ENCODE data around the gene CDK5R1.
"Not testable (repeated sequence)": the region's sequence is repeated elsewhere in the genome, so short reads cannot be mapped to it uniquely, and the experiment has no call there.

The CDK5R1 gene

DNA sequence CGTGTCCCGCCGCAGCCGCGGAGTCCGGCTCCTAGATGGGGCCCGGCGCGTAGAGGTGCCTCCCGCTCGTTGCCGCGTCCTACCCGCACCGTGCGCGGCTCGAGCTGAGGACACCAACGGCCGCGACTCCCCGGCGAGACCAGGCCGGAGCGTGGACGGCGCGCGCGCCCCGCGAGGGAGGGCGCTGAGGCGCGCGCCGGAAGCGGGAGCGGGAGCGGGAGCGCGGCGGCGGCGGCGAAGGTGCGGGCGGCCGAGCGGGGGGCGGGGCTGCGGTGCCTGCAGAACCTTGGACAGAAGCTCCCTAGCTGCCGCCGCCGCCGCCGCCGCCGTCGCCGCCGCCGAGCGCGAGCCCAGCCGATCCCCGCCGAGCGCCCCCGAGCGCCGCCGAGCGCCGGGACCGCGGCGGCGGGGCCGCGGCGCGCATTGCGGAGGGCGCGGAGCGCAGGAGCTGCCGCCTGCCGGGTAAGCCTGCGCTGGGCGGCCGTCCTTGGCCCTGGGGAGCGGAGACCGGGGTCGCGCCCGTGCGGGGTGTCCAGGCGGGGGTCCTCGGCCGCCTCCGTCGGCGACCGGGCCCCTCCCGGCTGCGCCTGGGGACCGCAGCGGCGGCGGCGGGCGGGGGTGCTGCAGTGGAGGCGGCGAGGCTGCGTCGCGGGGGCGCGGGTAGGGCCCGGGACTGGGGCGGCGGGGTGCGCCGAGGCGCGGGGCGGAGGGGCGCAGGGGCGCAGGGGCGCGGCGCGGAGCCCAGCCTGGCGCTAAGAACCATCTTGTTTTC lies at the start of gene CDK5R1:
TSS of gene CDK5R1 (plus strand) at position 293 of the 772 bp plus-strand sequence. CDS start 628 bp downstream, outside the sequence.
- DNase-seq (ENCODE audit: low read depth): peak; percentile 47

DNA sequence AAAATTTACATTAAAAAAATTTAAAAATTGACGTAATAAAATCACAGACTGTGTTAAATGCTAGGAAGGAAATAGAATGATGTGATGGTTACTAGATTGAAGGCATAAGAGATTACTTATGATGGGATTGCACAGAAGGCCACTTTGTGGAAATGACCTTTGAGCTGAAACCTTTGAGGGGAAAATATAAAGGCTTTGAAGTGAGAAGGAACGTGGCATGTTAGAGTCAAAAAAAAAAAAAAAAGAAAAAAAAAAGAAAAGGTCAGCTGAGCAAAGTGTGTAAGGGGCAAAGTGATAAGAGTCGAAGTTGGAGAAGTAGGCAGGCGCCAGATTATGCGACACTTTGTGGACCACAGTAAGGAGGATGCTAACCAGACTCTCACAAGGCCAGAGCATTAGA lies 46.1 kb upstream of the CDK5R1 start:
- DNase-seq (ENCODE audit: low read depth): no peak

DNA sequence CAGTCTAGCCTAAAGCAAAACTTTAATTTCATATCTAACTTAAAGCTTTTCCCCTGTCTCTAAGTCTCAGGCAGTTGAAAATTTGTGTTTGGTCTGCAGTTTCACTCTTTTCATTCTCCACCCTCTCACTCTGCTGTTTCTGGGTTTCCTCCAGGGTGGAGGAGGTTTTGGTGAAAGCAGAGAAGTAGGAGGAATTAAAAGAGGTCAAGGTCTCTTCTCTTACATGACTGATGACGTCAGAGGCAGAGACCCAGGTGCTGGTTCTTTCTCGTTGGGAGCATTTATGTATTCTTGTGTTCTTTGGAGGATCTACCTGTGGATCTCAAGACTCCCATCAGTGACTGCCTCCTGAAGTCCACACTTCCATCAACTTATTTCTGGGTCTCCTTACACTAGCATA lies 44.9 kb upstream of the CDK5R1 start:
- DNase-seq (ENCODE audit: low read depth): no peak

DNA sequence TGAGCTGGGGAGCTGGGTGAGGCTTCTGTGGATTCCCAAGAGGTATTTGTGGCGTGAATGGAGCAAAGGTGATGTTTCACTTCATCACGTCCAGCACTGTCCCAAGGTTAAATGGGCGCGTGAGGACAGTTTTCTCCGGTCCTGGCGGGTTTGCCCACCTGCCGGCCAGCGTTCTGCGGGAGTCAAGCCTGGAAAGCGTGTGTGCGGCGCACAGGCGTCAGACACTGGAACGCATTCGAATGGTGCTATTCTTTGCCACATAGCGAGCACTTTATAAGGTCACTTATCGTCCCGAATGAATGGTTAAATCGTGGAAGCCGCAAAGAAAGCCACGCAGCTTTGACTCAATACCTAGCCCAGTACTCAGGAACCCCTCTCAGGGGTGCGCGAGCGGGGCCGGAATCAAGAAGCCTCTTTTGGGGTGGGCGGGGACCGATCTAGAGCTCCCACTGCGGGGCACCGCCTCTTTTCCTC lies 42.9 kb upstream of the CDK5R1 start:
- DNase-seq (ENCODE audit: low read depth): no peak

DNA sequence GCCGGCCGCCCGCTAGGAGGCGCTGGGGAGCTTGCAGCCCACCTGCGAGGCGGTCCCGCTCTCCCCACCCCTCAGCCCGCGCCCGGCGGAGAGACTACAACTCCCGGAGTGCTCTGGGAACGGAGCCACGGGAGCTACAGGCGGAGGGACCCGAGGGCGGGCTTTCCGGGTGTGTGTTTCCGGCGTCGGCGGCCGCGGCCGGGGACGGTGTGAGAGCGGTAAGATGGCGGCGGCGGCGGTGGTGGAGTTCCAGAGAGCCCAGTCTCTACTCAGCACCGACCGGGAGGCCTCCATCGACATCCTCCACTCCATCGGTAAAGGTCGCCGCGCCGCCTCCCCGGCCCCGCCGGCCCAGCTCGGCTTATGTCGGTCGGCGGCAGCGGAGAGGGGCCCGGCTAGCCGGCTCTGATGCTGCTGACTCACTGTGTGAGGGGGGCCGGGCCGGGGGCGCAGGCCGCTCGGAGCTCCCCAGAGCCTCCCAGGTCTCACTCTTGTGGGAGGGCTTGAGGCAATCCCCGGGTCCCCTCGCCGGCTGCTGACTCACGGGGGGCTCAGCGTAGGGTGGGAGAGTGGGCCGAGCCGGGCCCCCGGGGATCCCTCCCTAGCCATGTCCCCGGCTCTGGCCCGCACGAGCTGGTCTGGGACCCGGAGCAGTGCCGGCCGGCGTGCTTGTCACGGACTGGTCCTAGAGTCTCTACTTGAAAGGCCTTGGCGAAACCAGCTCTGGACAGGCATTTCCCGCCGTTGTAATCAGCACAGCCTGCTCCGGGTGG lies 42.3 kb upstream of the CDK5R1 start, which contains the start of gene PSMD11:
TSS of gene PSMD11 (plus strand) at position 210 of the 773 bp plus-strand sequence. CDS start at position 224, 14 bp downstream.
- peak; percentile 98 for DNase-seq (ENCODE audit: low read depth)

DNA sequence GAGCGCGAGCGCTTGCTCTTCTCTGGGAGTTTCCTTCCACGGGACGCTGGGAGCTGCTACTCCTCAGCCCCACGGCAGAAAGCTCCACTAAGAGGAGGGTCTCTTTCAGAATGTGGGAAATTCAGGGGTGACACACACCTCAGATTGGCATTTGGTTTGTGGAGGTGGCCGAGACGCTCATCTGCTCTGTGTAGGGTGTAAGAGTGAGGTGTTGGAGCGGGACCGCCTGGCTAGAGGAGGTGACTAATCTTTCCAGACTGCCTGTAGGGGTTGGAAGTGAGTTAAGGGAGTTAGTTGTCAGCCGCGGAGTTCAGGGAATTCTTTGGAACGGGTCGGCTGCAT lies 41.7 kb upstream of the CDK5R1 start:
- peak; percentile 3 for DNase-seq (ENCODE audit: low read depth)

DNA sequence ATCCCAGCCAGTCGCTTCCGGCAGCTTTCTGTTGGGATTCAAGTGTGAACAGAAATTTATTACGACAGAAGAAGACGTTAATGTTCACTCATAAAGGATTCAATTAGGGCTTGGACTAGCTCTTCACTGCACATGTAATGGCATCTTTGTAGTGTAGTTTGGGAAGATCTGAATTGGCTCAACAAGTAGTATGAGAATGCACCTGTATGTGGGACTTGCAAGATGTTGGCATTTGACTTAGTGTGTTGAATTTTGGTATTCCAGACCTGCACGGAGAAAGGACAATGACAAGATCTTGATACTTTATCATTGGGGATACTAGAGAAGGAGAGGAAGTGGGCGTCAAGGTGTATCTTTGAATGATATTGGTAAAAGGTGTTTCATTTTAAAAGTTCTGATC lies 41.3 kb upstream of the CDK5R1 start:
- no peak for DNase-seq (ENCODE audit: low read depth)

DNA sequence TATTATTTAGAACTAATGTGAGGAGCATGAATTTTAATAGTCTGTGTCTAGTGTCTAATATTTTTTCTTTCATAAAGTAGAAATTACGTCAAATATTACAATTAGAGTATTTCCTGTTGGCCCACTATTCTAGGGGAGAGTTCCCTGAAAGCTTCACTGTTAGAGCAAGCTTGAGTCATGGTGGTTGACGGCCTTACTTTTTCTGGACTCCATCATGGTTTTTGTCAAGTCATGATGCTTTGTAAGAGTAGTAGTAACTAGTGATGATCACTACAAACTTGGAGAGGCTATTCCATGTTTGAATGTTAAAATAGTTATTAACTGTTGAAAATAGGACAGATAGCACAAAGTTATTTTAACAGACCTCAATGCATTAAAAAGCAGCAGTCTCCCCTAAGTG lies 40.8 kb upstream of the CDK5R1 start:
- DNase-seq (ENCODE audit: low read depth): no peak

DNA sequence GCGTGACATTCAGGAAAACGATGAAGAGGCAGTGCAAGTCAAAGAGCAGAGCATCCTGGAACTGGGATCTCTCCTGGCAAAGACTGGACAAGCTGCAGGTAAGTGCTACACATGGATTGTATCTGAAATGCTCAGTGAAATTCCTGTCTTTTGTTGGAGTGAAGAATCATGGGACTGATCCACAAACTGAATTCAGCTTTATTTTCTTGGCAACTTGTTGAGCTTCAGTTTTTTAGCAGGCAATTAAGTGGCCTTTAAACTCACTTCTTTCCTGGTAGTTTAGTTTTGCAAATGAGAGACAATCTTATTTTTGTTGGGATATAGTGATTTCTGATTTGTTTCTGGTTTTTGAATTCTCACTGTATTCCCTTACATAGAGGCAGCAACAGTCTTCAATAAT lies 39.8 kb upstream of the CDK5R1 start:
- DNase-seq (ENCODE audit: low read depth): no peak

DNA sequence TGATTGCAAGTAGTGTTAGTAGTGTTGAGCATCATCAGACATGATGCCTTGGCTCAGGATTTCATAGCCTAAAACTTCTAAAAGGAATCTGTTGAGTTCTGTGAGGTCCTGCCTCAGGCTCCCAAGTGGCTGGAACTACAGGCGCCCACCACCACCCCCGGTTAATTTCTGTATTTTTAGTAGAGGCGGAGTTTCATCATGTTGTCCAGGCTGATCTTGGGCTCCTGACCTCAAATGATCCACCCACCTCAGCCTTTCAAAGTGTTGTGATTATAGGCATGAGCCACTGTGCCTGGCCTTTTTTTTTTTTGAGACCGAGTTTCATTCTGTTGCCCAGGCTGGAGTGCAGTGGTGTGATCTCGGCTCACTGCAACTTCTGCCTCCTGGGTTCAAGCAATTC lies 36.8 kb upstream of the CDK5R1 start:
- no peak for DNase-seq (ENCODE audit: low read depth)

DNA sequence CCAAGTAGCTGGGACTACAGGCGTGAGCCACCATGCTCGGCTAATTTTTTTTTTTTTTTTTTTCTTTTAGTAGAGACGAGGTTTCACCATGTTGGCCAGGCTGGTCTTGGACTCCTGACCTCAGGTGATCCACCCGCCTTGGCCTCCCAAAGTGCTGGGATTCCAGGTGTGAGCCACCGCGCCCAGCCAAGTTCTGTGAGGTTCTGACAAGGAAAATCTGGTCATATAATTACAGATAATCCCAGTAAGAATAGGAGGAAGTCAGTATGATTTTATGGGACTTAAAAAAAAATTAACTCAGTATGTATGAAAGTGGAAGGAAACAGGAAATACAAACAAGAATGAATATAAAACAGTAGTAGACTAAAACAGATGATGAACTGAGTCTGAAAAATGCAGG lies 36.4 kb upstream of the CDK5R1 start:
- DNase-seq (ENCODE audit: low read depth): not testable (repeated sequence)

DNA sequence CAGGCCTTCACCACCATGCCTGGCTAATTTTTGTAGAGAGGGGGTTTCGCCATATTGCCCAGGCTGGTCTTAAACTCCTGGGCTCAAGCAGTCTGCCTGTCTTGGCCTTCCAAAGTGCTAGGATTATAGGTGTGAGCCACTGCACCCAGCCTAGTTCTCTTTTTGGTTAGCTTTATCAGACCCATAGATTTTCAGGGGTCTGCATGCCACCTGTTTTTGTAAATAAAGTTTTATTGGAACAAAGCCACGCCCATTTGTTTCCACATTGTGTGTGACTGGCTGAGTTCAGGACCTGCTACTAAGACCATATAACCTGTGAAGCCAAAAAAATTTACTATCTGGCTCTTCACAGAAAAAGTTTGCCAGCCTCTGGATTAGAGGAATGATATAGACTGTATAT lies 34.9 kb upstream of the CDK5R1 start:
- no peak for DNase-seq (ENCODE audit: low read depth)

DNA sequence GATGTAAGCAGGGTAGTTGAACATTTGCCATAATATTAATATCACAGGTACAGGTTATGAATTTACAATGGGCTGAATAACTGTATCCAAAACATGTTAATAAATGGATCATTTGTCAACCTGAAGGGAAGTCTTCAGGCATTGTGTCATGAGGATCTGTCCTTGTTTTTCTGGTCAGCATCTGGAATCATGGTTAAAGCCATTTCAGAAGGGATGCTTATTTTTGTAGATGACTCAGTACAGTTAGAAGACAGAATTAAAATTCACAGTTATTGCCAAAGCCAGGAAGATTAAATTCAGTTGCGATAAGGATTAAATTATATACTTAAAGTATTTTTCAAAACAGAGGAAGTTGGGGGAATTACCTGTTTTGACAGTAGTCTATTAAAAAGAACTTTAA lies 34.5 kb upstream of the CDK5R1 start:
- DNase-seq (ENCODE audit: low read depth): no peak

DNA sequence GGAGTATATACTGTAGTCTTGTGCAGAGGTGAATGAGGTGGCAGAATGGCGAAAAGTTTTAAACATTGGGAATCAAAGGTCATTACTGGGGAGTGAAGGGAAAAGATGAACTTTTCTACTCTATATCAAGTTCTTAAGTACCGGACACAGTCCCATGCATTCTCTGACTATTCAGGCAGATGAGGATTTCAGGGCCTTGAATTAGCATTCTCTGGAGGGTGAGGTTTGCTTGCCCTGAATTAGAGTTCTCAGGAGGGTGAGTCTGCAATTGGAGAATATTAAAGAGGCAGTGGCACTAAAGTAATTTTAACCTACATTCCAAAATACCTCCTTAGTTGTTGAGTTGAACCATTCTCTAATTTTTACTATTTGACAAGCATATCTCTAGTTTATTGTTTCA lies 33.4 kb upstream of the CDK5R1 start:
- no peak for DNase-seq (ENCODE audit: low read depth)

DNA sequence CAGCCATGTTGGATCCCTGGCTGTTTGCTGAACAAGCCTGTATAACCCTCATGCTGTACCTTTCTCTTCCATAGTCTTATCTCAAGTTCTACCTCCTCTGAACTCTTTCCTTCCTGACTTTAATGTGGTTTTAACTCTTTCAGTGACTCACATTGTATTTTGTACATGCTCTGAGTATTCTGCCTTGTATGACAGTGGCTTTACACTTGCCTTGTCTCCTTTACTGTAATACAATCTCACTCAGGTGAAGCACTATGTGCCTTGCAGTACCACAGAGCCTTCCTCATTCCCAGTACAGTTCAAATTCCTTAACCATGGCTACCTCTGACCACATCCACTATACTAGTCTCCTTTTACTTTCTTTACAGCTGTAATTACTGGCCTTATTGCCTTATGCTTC lies 28.4 kb upstream of the CDK5R1 start:
- no peak for DNase-seq (ENCODE audit: low read depth)

DNA sequence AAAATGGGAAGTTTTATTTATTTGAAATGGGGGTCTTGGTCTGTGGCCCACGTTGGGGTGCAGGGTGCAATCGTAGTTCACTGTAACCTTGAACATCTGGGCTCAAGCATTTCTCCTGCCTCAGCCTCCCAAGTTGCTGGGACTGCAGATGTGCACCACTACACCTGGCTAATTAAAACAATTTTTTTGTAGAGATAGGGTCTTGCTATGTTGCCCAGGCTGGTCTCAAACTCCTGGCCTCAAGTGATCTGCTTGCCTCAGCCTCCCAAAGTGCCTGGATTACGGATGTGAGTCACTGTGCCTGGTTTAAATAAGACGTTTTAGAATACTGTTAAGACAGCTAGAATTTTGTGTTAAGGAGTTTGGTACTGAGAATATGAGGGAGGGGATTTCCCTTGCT lies 26.7 kb upstream of the CDK5R1 start:
- no peak for DNase-seq (ENCODE audit: low read depth)

DNA sequence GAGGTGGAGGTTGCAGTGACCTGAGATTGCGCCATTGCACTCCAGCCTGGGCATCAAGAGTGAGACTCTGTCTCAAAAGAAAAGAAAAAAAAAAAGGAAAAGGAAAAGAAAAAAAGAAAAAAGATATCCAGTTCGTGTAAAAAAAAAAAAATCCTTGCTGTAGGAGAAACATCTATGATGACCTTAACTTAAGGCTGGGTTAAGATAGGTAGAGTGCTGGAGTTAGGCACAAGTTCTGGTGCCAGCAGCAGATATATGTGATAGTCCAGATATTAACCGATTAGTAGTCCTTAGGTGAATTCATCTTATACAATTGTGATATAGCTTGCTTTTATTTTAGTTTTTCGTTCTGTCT lies 25.3 kb upstream of the CDK5R1 start:
- DNase-seq (ENCODE audit: low read depth): no peak

DNA sequence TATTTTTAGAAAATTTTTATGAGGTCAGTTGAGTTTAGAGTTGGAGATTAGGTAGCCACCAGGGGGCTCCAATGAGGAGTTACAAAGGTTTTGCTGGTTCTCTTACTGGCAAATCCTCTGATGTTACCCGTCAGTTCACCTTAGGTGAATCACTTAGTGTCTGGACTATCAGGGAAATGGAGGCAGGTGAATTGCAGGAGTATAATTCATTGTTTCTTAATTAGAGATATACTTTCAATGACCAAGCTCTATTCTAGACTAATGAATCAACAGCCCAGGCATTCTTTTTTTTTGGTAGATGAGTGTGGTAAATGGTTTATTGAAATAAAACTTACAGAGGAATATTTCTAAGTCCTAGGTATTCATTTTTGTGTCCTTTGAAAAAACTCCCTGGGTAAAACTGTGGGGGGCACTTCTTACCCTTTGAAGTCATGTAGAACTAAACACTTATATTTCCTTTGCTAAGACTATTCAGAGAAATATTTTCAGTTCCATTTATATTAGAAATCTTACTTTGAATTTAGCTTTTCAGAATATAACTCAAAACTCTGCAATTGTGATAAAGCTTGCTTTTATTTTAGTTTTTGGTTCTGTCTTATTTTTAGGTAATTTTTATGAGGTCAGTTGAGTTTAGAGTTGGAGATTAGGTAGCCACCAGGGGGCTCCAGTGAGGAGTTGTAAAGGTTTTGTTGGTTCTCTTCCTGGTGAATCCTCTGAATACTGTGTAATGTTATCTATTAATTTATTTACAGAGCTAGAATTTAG lies 24.8 kb upstream of the CDK5R1 start:
- DNase-seq (ENCODE audit: low read depth): no peak

DNA sequence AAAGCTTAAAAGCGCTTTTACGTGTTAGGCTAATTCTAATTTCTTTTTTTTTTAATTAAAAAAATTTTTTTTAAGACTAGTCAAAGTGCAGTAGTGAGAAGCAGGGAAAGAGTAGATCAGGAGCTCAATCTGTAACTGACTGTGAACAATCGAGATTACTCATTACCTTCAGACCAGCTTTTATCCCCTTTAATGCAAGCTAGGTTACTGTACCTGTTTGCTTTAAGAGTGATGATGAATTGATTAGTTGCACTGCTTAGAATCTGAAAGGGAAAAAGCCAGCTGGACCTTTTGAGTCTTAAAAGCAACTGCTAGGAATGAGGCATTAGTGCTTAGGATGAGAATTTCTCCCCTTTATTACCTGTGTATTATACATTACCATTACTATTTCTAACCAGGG lies 23.5 kb upstream of the CDK5R1 start:
- DNase-seq (ENCODE audit: low read depth): no peak

DNA sequence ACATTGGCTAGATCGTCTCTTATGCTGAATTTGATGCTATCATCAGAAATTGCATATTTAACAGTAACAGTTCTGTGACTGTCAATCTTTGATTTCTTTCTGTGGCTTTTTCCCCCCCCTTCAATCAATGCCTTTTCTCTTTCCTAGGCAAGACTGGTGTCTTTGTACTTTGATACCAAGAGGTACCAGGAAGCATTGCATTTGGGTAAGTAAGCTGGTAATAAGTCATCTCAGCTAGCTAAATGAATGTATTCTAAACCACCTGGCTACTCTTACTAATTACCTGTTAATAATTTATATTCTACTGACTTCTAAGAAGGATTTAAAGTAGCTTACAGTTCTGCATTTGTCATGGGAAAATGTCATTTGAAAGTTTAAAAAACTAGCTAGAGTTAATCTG lies 22.4 kb upstream of the CDK5R1 start:
- DNase-seq (ENCODE audit: low read depth): no peak

DNA sequence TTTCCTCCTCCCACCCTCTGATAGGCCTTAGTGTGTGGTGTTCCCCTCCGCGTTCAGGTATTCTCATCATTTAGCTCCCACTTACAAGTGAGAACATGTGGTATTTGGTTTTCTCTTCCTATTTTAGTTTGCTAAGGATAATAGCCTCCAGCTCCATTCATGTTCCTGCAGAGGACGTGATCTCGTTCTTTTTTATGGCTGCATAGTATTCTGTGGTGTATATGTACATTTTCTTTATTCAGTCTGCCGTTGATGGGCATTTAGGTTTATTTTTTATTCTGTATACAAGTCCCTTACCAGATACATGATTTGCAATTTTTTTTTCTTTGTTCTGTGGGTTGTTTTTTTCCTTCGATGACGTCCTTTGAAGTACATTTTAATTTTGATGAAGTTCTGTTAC lies 18.8 kb upstream of the CDK5R1 start:
- DNase-seq (ENCODE audit: low read depth): no peak

DNA sequence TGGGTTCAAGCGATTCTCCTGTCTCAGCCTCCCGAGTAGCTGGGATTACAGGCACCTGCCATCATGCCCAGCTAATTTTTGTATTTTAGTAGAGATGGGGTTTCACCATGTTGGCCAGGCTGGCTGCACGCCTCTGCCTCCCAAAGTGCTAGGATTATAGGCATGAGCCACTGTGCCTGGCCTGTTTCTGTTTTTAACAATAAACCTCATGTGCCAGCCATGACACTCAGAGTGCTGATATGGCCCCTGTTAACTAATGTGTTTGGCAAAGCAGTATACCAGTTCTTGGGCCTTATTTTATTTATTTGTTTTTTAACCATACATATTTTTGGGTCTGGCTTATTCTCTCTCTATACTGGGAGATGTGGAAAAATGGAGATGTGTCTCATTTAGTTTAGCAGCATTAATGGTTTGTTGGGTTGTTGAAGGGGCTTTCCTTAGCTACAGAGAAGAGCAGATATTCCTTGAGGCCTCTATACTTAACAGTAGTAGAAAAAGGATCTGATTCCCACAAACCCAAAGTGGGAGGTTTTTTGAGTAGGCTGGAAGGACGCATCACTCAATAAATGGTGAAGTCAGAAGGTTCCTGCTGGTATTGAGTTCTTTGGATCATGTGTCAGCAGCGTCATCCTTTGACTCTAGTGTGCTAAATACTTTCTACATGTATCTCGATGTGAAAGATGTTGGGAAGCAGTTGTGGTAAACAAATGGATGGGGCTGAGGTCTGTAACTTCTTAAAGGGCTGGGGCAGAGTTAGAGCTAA lies 16.2 kb upstream of the CDK5R1 start:
- DNase-seq (ENCODE audit: low read depth): no peak

All from stimulated activated CD8-positive, alpha-beta memory T cell treated with anti-CD3 and anti-CD28 coated beads, Interleukin-15, amount 100 ng/mL, for 24 hours (primary cell).